Renal cortical epithelial cell (primary cell): ENCODE data around the gene NADK2. TPM values are rescaled to one million over a fixed set of nuclear protein-coding genes. Genes with fewer than 3 reads are reported as not detected.
"Not testable (repeated sequence)": the region's sequence is repeated elsewhere in the genome, so short reads cannot be mapped to it uniquely, and the experiment has no call there.

Experiments used
- DNase-seq: peaks from one replicate; pipeline ENCODE4 v3.0.0-alpha.2; 2011; ENCODE audit warnings: low read depth
- total RNA-seq: library from RNA; depleted of rRNA; stranded (reverse); fragments of >200 nt; gene quantifications from 2 replicates; pipeline ENCODE4 v1.2.3, GENCODE V29; 2014

NADK2 gene
- total RNA-seq, 1 donor from 2014 or later = 52.9 TPM

DNA sequence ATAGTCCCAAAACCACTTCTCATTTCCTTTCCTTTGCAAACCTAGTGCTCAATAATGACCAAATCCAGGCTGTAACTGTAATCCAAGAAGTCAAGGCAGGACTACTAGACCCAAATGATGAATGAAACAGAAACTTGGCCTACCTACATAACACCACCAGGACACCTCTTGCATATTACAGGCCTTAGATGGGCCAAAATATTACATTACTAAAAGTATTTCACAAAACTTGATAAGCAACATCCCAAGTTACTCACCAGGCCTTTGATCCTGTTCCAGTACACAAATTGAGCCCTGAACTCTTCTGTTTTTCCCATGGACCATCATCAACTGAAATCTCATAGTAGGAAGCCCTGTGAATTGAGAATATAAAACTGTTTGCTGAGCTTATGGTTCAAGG, 34.8 kb downstream of the NADK2 start:
- DNase-seq = no peak

DNA sequence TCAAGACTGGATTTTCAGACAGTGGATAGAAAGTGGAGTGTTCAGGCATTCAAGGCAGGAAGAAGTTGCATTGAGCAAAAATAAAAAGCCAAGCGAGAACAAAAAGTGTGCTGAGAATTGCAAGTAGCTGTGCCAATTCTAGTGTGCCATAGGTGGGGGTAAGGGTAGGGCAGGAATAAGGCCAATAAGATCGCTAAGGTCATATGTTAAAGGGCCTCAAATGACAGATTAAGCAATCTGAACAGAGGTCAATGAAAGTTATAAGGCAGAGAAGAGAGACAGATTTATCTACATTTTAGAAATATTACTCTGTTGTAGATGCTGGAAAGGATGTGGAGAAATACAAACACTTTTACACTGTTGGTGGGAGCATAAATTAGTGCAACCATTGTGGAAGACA, 36.4 kb downstream of the NADK2 start:
- DNase-seq = no peak

DNA sequence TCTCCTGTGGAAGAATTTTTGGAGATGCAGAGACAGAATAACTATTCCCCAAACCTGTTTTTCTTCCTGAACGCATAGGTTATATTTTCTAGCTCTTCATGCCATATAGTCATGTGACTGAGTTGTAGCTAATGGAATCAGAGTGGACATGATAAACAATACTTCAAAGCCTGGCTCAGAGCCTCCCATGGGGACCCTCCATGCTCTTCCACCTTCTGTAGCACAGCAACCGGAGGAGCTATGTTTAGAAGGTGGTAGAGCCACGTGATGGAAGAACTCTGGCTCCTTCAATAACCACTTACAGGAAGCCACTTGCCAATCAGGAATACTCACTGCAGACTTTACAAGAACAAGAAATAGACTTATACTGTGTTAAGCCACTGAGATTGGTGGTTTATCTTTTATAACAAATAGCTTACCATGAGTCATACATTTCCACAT, 39.2 kb downstream of the NADK2 start:
- DNase-seq = no peak

DNA sequence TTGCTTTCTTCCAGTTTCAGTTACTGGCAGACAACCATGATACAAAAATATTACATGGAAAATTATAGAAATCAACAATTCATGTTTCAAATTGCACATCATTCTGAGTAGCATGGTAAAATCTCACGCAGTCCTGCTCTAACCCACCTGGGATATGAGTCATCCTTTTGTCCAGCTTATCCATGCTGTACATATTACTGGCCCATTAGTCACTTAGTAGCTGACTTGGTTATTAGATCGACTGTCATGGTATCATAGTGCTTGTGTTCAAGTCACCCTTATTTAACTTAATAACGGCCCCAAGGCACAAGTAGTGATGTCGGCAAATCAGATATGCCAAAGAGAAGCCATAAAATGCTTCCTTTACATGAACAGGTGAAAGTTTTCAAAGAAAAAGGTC, 41.2 kb downstream of the NADK2 start:
- DNase-seq = peak; percentile 26

DNA sequence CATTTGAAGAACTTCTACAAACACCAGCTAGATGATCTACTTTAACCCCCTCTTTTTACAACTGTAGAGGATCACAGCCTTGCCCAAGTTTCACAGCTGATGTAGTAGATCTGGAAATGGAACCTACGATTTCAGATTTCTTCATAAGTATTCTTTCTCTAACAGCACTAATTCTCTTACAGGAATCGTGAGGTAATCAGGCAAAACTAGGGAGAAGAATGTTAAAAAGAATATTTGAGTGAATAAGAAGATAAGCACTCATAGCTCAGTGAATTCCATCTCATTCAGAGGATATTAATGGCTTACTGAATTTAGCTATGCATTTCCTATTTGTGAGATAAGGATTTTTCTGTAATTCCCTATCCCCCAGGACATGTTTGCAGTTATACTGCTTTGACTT, 42.1 kb downstream of the NADK2 start:
- no peak for DNase-seq

DNA sequence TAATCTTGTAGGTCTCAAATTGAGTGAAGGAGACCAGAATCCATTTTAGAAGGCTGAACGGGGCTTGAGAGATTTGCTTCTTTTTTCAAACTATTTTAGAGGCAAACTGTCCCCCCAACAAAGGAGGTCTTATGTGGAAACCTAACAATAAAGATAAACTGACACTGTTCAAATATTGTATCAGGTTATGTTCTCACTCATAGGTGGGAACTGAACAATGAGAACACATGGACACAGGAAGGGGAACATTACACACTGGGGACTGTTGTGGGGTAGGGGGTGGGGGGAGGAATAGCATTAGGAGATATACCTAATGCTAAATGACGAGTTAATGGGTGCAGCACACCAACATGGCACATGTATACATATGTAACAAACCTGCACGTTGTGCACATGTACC, 42.9 kb downstream of the NADK2 start:
- not testable (repeated sequence) for DNase-seq

DNA sequence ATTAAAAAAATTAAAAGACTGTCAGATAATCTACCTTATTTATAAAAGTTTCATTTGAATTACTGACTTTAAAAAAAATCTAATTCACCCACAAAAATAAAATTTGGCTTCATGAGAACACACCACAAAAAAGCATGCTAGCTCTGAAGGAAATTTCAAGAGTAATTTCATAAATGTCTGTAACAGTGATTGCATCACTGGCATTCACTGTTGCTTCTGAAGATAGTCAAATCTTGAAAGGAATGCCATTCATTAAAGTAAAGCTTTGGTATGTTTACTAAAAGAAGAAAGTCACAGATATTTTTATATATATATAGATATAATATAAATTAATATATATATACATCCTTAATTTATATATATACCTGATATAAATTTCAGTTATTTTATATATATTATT, 43.4 kb downstream of the NADK2 start:
- DNase-seq = no peak

DNA sequence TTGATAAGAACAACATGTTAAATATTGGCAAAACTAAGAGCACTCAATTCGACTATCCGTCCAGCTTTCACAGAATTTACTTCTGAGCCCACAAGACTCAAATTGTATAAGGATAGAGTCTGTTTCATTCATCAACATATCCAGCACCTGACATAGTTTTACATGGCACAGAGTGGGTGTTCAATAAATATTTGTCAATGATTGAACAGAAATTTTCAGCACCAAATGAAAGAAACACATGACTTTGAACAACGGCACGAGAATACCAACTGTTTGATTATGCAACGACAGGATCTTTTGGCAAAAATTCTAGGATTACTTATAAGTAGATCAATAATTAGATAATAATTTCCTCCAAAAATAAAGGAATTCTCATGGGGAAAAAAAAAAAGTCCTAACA, 48.0 kb downstream of the NADK2 start:
- no peak for DNase-seq

DNA sequence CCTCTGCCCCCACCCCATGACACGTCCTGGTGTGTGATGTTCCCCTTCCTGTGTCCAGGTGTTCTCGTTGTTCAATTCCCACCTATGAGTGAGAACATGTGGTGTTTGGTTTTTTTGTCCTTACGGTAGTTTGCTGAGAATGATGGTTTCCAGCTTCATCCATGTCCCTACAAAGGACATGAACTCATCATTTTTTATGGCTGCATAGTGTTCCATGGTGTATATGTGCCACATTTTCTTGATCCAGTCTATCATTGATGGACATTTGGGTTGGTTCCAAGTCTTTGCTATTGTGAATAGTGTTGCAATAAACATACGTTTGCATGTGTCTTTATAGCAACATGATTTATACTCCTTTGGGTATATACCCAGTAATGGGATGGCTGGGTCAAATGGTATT, 57.3 kb downstream of the NADK2 start:
- not testable (repeated sequence) for DNase-seq

DNA sequence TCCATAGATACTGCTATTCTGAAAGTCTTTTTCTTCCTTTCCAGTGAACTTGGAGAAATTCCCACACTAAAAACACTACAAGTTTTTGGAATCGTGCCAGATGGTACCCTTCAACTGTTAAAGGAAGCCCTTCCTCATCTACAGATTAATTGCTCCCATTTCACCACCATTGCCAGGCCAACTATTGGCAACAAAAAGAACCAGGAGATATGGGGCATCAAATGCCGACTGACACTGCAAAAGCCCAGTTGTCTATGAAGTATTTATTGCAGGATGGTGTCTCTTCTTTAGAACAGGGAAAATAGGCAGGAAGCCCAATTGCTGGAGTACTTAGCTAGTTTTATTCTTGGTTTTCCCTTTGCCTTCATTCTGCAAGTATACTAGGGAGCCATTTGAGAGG, 60.0 kb downstream of the NADK2 start:
- DNase-seq = no peak

DNA sequence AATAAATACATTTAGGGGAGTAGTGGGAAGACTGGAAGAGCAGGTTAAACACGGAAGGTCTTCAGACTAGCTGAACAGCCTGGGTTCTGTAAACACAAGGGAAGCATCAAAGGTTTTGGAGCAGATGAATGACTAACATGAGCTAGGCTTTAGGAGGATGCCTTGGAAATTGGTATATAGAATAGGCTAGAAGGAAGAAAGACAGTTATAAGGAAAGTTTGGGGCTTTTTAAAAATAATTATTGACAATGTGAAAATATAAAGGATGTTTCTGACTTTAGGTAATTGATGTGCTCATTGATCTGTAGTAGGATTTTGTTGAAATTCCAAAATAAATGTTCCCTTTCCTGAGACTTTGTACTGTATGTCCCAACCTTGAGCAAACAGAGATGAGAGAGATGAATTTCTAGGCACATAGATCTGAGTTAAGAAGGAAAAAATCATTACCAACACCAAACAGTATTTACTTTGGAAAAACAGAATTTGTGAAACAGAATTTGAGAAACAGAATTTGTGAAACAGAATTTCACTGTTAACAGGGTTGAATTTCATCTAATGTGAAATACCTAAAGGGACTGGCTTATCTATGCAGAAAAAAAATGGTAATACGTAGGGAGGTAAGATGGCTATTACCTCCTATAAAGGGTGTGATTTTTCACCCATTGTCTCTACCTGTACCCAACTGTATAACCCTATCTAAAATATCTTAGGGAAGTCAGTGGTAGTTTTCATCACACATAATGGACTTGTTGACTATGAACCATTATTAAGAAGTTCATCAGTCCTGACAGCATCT, 61.0 kb downstream of the NADK2 start:
- no peak for DNase-seq

DNA sequence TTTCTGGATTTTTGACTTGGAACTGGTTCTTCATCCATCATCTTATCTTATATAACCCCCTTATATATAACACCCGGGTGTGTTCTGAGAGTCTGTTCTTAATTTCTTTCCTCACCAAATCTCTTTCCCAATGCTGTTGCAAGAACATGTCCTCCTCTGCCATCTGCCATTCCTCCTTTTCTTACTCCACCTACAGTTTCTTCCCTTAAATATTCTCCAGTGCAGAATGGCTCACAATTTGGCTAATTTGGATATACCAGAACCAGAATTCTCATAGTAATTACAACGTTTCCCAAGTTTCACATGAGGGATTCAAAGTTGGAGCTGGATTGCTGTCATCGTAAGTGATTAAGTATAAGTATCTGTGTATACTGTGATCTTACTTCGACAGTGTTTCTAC, 61.8 kb downstream of the NADK2 start:
- no peak for DNase-seq

DNA sequence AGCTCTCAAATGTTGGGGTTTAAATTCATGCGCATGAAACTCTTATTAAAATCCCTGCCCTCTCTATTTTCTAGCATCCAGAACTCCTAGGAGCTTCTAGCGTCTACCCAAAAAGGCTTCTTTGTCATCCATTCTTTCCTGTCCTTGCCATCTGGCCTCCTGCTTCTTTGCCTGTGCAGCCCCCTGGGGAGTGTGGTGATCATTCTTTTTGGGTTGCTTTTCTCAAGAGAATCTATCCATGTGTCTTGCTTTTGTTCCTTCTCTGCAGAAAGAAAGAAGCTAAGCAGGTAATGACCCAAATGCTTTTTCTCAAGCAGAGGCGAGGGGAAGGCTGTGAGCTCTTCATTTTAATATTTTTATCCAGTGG, 63.2 kb downstream of the NADK2 start:
- no peak for DNase-seq

DNA sequence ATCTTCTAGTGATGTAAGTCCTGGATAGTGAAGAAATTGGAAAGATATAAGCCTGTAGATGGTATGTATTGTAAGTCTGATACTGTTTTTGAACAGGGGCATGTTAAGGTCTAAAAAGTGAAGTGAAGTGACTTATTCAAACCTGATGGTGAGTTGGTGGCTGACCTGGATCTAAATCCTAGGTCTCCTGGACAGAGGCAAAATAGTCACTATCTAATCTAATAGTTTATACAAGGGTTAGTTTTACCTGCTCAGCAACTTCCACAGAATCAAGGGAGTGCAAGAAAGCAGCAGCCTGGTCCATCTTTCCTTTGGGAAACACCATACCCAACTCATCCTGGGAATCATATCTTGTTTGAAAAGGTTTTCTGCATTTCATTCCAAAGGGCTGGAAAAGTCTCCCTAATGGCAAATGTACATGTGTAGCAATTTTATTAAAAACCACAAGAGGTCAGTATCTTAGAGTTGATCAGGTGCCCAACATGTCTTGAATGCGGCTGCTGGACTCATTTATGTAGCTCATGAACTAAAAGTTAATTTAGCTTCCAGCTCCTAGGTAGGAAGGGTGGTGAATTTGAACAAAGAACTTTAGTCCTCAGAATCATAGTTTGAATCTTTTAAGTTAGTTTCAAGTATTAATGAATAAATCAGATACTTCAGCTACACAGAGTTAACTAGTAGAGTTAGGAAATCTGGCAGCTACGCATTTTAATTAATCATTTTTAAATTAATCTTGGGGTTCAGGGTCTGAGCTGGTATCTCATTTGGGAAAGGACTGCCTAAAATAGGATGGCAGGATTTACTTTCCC, 63.8 kb downstream of the NADK2 start:
- peak; percentile 66 for DNase-seq

DNA sequence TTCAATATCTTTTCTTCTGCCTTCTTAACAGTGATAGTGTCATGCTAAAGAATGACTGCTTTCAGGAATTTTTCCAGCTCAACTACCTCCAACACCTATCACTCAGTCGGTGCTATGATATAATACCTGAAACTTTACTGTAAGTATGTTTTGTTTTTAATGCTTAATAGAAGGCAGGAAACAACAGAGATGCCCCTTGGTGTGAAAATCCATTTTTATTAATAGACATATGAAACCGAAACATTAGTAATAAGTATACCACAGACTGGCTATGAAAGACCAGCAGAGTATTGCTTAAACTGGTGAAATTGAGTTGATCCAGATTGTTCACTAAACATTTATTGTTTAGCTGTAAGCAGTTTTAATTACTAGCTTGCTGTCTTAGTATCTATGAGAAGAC, 64.6 kb downstream of the NADK2 start:
- no peak for DNase-seq

DNA sequence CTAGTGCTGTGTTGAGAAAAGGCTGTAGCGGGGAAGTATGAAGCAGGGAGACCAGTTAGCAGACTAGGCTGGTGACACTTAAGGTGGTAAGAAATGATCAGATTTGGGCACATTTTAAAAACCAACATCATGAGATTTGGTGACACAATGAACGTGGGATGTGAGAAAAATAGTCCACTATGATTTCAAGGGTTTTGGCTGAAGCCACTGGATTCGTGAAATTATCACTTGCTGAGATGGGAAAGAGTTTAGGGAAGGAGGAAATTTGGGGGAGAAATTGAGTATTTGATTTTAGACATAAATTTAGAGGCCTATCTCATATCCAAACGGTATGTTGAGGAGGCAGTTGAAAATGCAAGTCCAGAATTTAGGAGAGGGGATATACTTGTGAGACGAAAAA, 66.7 kb downstream of the NADK2 start:
- no peak for DNase-seq

DNA sequence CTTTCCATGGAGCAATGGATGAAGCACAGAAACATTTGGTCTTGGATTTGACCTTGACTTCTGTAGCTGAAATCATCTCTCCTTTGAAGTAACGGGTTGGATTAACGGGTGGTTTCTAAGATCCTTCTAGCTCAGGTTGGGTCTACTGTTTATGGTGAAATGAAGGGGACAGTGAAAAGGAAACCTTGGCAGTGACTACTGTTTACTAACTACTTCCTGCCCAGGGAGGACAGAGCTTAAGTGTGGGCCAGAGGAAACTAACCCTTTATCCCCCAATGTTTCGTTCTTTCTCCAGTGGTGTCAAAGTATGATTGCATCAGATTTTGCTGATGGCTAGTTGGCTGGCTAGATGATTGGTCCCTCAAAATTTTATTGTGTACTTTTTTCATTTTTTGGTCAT, 67.6 kb downstream of the NADK2 start:
- DNase-seq = no peak

DNA sequence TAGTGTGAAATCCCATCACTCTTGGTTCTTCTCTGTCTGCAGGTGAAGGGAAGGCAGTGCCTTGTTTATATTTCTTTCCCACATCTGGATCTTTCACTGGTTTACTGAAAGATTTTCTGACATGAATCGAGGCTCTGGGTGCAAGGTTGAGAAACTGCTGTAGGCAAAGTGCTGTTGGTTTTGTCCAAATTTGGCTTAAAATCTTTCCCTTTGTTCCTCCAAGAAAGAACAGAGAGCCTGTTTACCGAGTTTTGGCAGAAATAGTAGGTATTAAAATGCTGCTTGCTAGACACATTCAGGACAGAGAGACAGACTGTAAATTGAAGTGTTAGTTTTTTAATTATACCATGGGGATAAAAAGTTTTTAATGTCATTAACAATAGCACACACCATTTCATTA, 68.3 kb downstream of the NADK2 start:
- no peak for DNase-seq

DNA sequence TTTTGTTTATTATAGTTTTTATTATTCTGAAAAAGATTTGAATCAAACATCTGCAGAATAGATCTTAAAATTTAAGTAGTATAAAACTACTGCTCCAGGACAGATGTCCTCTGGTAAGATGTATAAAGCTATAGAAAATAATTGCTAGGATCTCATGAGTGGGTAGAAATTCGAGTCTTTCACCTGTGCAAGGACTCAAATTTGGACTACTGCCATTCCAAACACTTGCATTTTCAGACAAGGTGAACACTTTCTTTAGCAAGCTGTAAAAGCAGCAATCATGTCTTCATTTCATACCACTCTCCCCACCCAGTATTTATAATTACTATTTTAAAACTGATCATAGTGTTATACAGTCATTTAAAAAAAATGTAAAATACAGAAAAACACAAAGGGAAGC, 69.1 kb downstream of the NADK2 start:
- no peak for DNase-seq

DNA sequence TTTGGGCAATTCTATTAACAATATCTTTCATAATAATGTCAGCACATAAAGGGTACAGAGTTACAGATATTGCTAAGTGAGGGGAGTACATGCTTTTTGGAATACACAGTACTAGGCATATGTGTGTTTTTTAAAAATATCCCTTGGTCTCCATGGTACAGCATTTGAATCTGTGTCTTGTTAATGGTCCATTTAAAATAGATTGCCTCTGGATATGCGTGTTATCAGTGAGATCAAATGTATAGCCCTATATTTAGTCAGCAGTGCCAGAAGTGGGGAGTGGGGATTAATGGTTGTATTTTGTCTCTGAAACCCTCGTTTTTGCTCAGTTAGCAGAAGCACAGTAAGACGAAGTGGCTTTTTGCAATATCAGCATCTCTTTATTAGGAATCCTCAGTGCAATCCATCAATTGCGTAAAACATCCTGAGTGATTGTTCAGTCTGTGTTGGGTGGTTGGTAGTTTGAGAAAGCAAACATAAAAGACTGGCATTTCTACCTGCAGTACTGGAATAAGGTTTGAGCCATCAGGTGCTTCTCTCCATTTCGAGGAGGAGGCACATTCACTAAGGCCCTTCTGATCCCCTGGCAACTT, 70.8 kb downstream of the NADK2 start:
- DNase-seq = no peak

DNA sequence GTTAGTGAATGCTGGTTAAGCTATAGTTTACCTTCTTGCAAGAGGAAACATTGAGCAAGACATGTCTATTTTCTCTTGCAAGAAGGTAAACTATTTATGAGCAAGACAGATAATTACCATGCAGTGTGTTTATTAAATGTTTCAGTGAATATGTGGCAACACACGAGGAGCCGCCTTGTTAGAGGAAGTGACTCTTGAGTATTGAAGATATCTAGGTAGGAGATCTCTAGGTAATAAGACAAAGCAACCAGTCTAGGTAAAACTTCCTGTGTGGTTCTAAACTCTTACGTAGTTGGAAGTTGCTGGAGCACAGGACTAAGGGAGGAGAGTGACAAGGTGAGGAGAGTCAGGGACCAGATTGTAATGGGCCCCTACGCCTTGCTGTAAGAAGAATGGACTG, 73.0 kb downstream of the NADK2 start:
- DNase-seq = peak; percentile 3

DNA sequence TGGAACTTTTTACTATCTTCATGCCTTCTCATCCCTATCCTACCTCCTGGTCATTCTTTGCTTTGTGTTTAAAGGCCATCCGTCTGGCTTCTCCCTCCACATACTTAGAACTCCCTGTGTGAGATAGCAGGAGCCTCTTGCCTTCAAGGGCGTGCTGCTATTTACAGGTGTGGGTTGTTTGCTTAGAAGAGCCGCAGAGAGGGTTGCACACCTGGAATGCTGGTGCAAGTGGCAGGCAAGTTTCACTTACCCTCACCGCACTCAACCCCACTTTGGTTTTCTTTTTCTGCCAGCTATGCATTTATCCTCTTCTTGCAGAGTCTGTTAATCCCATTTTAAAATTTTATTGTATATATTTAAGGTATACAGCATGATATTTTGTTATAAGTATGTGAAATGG, 77.3 kb downstream of the NADK2 start:
- DNase-seq = no peak
